Neural progenitor cell (in vitro differentiated cells): ENCODE results near the gene NSUN2.

Experiments
- EZH2 ChIP-seq: fragments of 200-600 bp; sonication (generic); IDR thresholded peaks from 2 replicates; pipeline ENCODE4 v1.6.1; 2017; ENCODE audit warnings: antibody characterized with exemption, mild to moderate bottlenecking, moderate library complexity
- EZH2phosphoT487 ChIP-seq: fragments of 200-600 bp; sonication (generic); IDR thresholded peaks from 2 replicates; pipeline ENCODE4 v1.6.1; 2017; ENCODE audit warnings: antibody characterized with exemption
- TF ChIP-seq, protein P1 (sequence below): fragments of 200-600 bp; sonication (generic); IDR thresholded peaks from 2 replicates; pipeline ENCODE4 v1.5.1; 2017; ENCODE audit warnings: antibody characterized with exemption, mild to moderate bottlenecking

DNA sequence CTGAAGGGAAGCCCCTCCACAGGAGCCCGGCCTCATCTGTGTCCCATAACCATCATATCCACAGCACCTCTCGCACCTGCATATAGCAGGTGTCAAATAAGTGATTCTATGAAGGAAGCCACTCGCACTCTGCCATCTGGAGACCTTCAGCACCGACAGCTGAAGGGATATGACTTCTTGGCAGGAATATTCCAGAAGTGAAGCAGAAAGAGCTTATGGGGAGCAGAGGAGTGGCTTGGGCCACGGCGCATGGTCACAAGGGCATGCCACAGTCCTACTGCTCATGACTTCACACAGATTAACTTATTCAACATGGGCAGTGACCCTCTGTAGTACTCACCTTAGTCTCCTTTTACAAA, 80.9 kb downstream of the NSUN2 start:
- TF ChIP-seq, protein P1, sequence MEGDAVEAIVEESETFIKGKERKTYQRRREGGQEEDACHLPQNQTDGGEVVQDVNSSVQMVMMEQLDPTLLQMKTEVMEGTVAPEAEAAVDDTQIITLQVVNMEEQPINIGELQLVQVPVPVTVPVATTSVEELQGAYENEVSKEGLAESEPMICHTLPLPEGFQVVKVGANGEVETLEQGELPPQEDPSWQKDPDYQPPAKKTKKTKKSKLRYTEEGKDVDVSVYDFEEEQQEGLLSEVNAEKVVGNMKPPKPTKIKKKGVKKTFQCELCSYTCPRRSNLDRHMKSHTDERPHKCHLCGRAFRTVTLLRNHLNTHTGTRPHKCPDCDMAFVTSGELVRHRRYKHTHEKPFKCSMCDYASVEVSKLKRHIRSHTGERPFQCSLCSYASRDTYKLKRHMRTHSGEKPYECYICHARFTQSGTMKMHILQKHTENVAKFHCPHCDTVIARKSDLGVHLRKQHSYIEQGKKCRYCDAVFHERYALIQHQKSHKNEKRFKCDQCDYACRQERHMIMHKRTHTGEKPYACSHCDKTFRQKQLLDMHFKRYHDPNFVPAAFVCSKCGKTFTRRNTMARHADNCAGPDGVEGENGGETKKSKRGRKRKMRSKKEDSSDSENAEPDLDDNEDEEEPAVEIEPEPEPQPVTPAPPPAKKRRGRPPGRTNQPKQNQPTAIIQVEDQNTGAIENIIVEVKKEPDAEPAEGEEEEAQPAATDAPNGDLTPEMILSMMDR = no peak
- TF ChIP-seq EZH2 (no peak), EZH2phosphoT487 (no peak)
